SK-N-MC (cell line): Measurements from ENCODE around the gene LGI4.
"Not testable (repeated sequence)": the region's sequence is repeated elsewhere in the genome, so short reads cannot be mapped to it uniquely, and the experiment has no call there.

Source experiments
- EZH2 ChIP-seq: fragments of 200-600 bp; sonication (generic); IDR thresholded peaks from one replicate; pipeline ENCODE4 v1.6.1; 2017; ENCODE audit warnings: antibody characterized with exemption
- FOXP2 ChIP-seq: optimal IDR thresholded peaks from 2 replicates; pipeline ENCODE3; 2011; ENCODE audit warnings: mild to moderate bottlenecking, moderate library complexity; ENCODE audit not compliant: insufficient read depth; ENCODE audit errors: extremely low read length, control extremely low read depth
- POLR2AphosphoS5 ChIP-seq: IDR thresholded peaks from 2 replicates; pipeline ENCODE4 v1.6.1; 2012; ENCODE audit warnings: mild to moderate bottlenecking, low read depth, low read length, borderline replicate concordance

GRCh38 chr19:35103614-35104013, 31.2 kb downstream of the LGI4 start:
- TF ChIP-seq POLR2AphosphoS5, EZH2, FOXP2: not testable (repeated sequence)
